ENCODE data around the gene BMP7. TPM values are rescaled to one million over a fixed set of nuclear protein-coding genes. Genes with fewer than 3 reads are reported as not detected.

BMP7 gene
- total RNA-seq, 1 experiment from 2014 or later: 7.5 TPM

DNA sequence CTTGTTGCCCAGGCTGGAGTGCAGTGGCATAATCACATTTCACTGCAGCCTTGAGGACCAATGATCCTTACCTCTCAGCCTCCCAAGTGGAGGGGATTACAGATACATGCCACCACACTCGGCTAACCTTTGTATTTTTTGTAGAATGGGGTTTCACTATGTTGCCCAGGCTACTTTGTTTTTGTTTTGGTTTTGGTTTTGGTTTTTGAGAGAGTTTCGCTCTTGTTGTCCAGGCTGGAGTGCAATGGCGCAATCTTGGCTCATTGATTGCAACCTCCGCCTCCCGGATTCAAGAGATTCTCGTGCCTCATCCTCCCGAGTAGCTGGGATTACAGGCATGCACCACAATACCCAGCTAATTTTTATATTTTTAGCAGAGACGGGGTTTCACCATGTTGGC is 105.5 kb downstream of the BMP7 start:
- H3K36me3 ChIP-seq (ENCODE audit: insufficient read depth, low read length, poor library complexity, severe bottlenecking): no peaks in the 10 kb centered on the region
- ChIA-PET CTCF (no interaction called here), POLR2A (ENCODE audit: low non-redundant PET) (no interaction called here)
- H3K9me3 ChIP-seq (ENCODE audit: low read depth, low read length, poor library complexity, severe bottlenecking): no peaks in the 10 kb centered on the region
- no TSS peak for BruUV-seq (replicated peaks)
- TF ChIP-seq EZH2 (IDR thresholded peaks at IDR 0.05; ENCODE audit: borderline replicate concordance, low read depth, low read length, poor library complexity, severe bottlenecking): no peak
- TF ChIP-seq, protein P1, sequence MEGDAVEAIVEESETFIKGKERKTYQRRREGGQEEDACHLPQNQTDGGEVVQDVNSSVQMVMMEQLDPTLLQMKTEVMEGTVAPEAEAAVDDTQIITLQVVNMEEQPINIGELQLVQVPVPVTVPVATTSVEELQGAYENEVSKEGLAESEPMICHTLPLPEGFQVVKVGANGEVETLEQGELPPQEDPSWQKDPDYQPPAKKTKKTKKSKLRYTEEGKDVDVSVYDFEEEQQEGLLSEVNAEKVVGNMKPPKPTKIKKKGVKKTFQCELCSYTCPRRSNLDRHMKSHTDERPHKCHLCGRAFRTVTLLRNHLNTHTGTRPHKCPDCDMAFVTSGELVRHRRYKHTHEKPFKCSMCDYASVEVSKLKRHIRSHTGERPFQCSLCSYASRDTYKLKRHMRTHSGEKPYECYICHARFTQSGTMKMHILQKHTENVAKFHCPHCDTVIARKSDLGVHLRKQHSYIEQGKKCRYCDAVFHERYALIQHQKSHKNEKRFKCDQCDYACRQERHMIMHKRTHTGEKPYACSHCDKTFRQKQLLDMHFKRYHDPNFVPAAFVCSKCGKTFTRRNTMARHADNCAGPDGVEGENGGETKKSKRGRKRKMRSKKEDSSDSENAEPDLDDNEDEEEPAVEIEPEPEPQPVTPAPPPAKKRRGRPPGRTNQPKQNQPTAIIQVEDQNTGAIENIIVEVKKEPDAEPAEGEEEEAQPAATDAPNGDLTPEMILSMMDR (conservative IDR thresholded peaks at IDR 0.05; ENCODE audit: low read depth, low read length): no peak
- intact Hi-C loops (cut with micrococcal nuclease; ENCODE audit: unreplicated experiment): no loop called here
- no peak overlapping the region for H3K4me3 ChIP-seq (ENCODE audit: low read depth, low read length, poor library complexity, severe bottlenecking)
- no peak overlapping the region for H3K27ac ChIP-seq (ENCODE audit: low read depth, low read length, poor library complexity, severe bottlenecking)
- H3K27me3 ChIP-seq (replicated peaks; ENCODE audit: insufficient read depth, low read depth, low read length, poor library complexity): no peaks in the 10 kb centered on the region
- no peaks in the 10 kb centered on the region for H3K4me1 ChIP-seq (ENCODE audit: insufficient read depth, low read length, poor library complexity, severe bottlenecking)
- no peak for DNase-seq (ENCODE audit: low spot score)

DNA sequence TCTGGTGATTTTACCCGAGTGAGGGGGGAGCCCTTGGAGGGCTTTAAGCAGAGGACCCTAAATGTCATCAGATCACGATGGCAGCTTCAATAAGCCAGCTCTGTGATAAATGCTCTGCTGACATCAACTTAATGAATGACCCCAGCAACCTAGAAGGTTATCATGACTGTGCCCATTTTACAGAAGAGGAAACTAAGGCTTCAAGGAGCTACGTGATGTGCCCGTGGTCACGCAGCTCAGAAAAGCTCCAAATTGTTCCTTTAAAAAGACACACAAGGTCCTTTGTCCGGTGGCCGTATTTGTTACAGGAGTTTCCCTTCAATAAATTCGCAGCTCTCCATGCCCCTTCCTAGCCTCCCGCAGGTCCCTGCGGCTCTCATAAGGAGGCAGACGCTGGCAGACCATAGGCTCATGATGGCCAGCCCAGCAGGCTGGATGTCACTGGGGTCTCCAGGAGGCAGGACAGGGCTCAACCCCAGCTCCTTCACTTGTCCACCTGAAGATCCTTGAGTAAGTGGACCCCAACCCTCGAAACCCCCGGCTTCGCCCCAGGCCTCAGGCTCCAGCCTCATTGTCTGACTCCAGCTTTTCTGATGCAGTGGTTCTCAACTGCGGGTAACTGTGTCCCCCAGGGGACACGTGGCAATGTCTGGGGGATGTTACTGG is 106.4 kb downstream of the BMP7 start:
- intact Hi-C loops (cut with micrococcal nuclease; ENCODE audit: unreplicated experiment): no loop called here
- H3K9me3 ChIP-seq (ENCODE audit: low read depth, low read length, poor library complexity, severe bottlenecking): no peaks in the 10 kb centered on the region
- H3K27me3 ChIP-seq (replicated peaks; ENCODE audit: insufficient read depth, low read depth, low read length, poor library complexity): no peaks in the 10 kb centered on the region
- ChIA-PET POLR2A (ENCODE audit: low non-redundant PET) (no interaction called here), CTCF (no interaction called here)
- DNase-seq (ENCODE audit: low spot score): no peak
- no peaks in the 10 kb centered on the region for H3K4me1 ChIP-seq (ENCODE audit: insufficient read depth, low read length, poor library complexity, severe bottlenecking)
- no peak overlapping the region for H3K27ac ChIP-seq (ENCODE audit: low read depth, low read length, poor library complexity, severe bottlenecking)
- H3K4me3 ChIP-seq (ENCODE audit: low read depth, low read length, poor library complexity, severe bottlenecking): no peak overlapping the region
- no peaks in the 10 kb centered on the region for H3K36me3 ChIP-seq (ENCODE audit: insufficient read depth, low read length, poor library complexity, severe bottlenecking)
- no TSS peak for BruUV-seq (replicated peaks)
- no peak for TF ChIP-seq EZH2 (IDR thresholded peaks at IDR 0.05; ENCODE audit: borderline replicate concordance, low read depth, low read length, poor library complexity, severe bottlenecking)
- TF ChIP-seq, protein P1 (conservative IDR thresholded peaks at IDR 0.05; ENCODE audit: low read depth, low read length): no peak

DNA sequence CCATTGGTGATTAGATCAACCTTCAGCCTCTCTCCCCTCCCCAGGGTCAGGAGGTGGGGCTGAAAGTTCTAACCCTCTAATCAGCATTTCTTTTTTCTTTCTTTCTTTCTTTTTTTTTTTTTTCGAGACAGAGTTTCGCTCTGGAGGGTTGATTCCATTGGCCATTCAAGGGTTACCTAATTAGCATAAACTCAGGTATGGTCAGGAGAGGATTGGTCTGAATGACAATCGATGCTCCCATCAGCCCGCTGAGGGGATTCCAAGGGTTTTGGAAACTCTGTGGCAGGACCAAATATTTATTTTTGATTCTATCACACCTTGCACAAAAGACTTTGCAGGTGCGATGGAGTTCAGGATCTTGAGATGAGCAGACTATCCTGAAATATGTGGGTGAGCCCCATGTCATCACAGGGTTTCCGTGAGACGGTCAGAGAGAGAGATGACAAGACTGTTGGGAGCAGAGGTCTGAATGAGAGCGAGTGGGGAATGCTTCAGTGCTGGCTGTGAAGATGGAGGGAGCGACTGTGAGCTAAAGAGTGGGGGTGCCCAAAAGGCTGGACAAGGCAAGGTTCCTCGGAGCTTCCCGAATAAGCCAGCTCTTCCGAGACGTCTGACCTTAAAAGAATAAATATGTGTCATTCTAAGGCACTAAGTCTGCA is 107.1 kb downstream of the BMP7 start:
- TF ChIP-seq EZH2 (IDR thresholded peaks at IDR 0.05; ENCODE audit: borderline replicate concordance, low read depth, low read length, poor library complexity, severe bottlenecking): no peak
- TF ChIP-seq, protein P1 (conservative IDR thresholded peaks at IDR 0.05; ENCODE audit: low read depth, low read length): no peak
- Histone ChIP-seq H3K27ac (ENCODE audit: low read depth, low read length, poor library complexity, severe bottlenecking) (no peak overlapping the region), H3K27me3 (replicated peaks; ENCODE audit: insufficient read depth, low read depth, low read length, poor library complexity) (no peaks in the 10 kb centered on the region), H3K4me1 (ENCODE audit: insufficient read depth, low read length, poor library complexity, severe bottlenecking) (no peaks in the 10 kb centered on the region), H3K36me3 (ENCODE audit: insufficient read depth, low read length, poor library complexity, severe bottlenecking) (no peaks in the 10 kb centered on the region), H3K9me3 (ENCODE audit: low read depth, low read length, poor library complexity, severe bottlenecking) (no peaks in the 10 kb centered on the region), H3K4me3 (ENCODE audit: low read depth, low read length, poor library complexity, severe bottlenecking) (no peak overlapping the region)
- no peak for DNase-seq (ENCODE audit: low spot score)
- intact Hi-C loops (cut with micrococcal nuclease; ENCODE audit: unreplicated experiment): no loop called here
- CTCF ChIA-PET: no interaction called here
- no TSS peak for BruUV-seq (replicated peaks)
- POLR2A ChIA-PET (ENCODE audit: low non-redundant PET): no interaction called here

Measured in A673 (cell line).